GM18519 (cell line): Measurements from ENCODE around the gene UGGT2.
"Not testable (repeated sequence)": the region's sequence is repeated elsewhere in the genome, so short reads cannot be mapped to it uniquely, and the experiment has no call there.

ENCODE experiments used
- ATAC-seq: cut with Tn5 transposase; IDR thresholded peaks from one replicate; pipeline ENCODE4 v1.9.1; 2021; ENCODE audit warnings: mild to moderate bottlenecking, moderate library complexity; ENCODE audit not compliant: unreplicated experiment, low FRiP score

Gene UGGT2

GRCh38 chr13:96053003-96053703, at the start of gene UGGT2:
Gene UGGT2, minus strand, starts transcription at chr13:96053401. Its CDS starts 89 bp downstream, at chr13:96053312.
- ATAC-seq: peak; percentile 95

- no peak for ATAC-seq
Observed at GRCh38 chr13:96100457-96101220, 47.4 kb upstream of the UGGT2 start.

- no peak for ATAC-seq
Observed at GRCh38 chr13:96093296-96094006, 40.2 kb upstream of the UGGT2 start.

- no peak for ATAC-seq
Observed at GRCh38 chr13:96091164-96092117, 38.2 kb upstream of the UGGT2 start.

- peak; percentile 36 for ATAC-seq
Observed at GRCh38 chr13:96090240-96091101, 37.3 kb upstream of the UGGT2 start.

GRCh38 chr13:96089749-96090239, 36.6 kb upstream of the UGGT2 start, which contains the start of gene HS6ST3:
Gene HS6ST3, plus strand, starts transcription at chr13:96090107.
- peak; percentile 34 for ATAC-seq

GRCh38 chr13:96089139-96089538, 35.9 kb upstream of the UGGT2 start:
- no peak for ATAC-seq

- no peak for ATAC-seq
Observed at GRCh38 chr13:96086736-96087135, 33.5 kb upstream of the UGGT2 start.

- no peak for ATAC-seq
Observed at GRCh38 chr13:96082640-96083039, 29.4 kb upstream of the UGGT2 start.

- no peak for ATAC-seq
Observed at GRCh38 chr13:96081888-96082287, 28.7 kb upstream of the UGGT2 start.

GRCh38 chr13:96080676-96081075, 27.5 kb upstream of the UGGT2 start:
- no peak for ATAC-seq

GRCh38 chr13:96075953-96076543, 22.8 kb upstream of the UGGT2 start:
- ATAC-seq: no peak

GRCh38 chr13:96072392-96072791, 19.2 kb upstream of the UGGT2 start:
- ATAC-seq: no peak

- no peak for ATAC-seq
Observed at GRCh38 chr13:96071504-96071903, 18.3 kb upstream of the UGGT2 start.

- ATAC-seq: no peak
Observed at GRCh38 chr13:96068729-96069128, 15.5 kb upstream of the UGGT2 start.

- ATAC-seq: no peak
Observed at GRCh38 chr13:96065849-96066248, 12.6 kb upstream of the UGGT2 start.

- peak; percentile 64 for ATAC-seq
Observed at GRCh38 chr13:96052656-96053002, 572 bp downstream of the UGGT2 start.

GRCh38 chr13:96051946-96052345, 1.3 kb downstream of the UGGT2 start:
- not testable (repeated sequence) for ATAC-seq

- ATAC-seq: not testable (repeated sequence)
Observed at GRCh38 chr13:96051491-96051890, 1.7 kb downstream of the UGGT2 start.
